Measurements from ENCODE around the gene MYCL.

- TF ChIP-seq CTCF (IDR thresholded peaks at IDR 0.05 in 4 of 5, conservative IDR thresholded peaks at IDR 0.05 in 1 of 5) (no peak), POLR2A (IDR thresholded peaks at IDR 0.05) (no peak)
Observed at GRCh38 chr1:39895731-39896480, 5.8 kb downstream of the MYCL start.
